ENCODE data around the gene TGM6.

- no peak for TF ChIP-seq CTCF (IDR thresholded peaks at IDR 0.05)
- no peak for TF ChIP-seq POLR2A (IDR thresholded peaks at IDR 0.05)
Measured at GRCh38 chr20:2469991-2470422, 89.3 kb downstream of the TGM6 start.

All from lower leg skin (tissue), 3 donors.